ENCODE data around the gene OPCML.
"Not testable (repeated sequence)": the region's sequence is repeated elsewhere in the genome, so short reads cannot be mapped to it uniquely, and the experiment has no call there.

OPCML gene

GRCh38 chr11:132379540-132379939 lies 1152.8 kb downstream of the OPCML start:
- H3K27ac ChIP-seq (ENCODE audit: low read depth, low read length), result no peak overlapping the region
- no peaks in the 10 kb centered on the region for H3K9me3 ChIP-seq (ENCODE audit: control insufficient read depth in 1 of 2, low read length in 2 of 2)
- no peak overlapping the region for H3K4me3 ChIP-seq (ENCODE audit: low read depth in 1 of 2, low read length in 2 of 2)
- no peak overlapping the region for H3K9ac ChIP-seq (ENCODE audit: low read depth in 1 of 2, low read length in 2 of 2)
- no peaks in the 10 kb centered on the region for H3K36me3 ChIP-seq (ENCODE audit: control insufficient read depth in 1 of 2, insufficient read depth in 2 of 2, low read length in 2 of 2)
- no peaks in the 10 kb centered on the region for H3K27me3 ChIP-seq (ENCODE audit: control insufficient read depth in 1 of 2, insufficient read depth in 2 of 2, low read length in 2 of 2)
- no peaks in the 10 kb centered on the region for H3K4me1 ChIP-seq (ENCODE audit: control insufficient read depth in 1 of 2, insufficient read depth in 2 of 2, low read length in 2 of 2)

DNA sequence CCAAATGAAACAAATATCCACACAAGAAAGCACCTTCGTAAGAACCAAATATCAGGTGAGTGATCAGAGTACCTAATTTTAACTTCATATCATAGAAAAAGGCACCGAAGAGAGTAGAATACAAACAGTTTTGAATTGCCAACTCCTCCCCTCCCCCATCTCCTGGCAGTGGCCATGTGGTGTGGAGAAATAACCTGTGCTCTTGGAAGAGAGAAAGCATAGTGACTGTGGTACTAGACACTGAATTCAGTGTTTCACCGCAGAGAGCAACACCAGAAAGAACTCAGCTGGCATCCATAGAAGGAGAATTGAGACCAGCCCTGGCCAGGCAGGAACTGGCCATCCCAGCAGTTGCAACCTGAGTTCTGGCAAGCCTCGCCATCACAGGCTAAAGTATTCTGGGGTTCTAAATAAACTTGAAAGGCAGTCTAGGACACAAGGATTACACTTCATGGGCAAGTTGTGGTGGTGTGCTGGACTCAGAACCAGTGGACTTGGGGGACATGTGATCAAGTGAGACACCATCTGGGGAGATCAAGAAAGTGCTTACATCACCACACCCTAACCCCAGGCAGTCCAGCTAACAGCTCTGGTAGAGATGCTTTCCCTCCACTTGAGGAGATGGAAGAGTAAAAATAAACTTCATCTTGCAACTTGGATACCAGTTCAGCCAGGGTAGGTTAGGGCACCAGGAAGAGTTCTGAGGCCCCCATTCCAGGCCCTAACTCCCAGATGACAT lies 1158.7 kb downstream of the OPCML start:
- no peaks in the 10 kb centered on the region for H3K27me3 ChIP-seq (ENCODE audit: control insufficient read depth in 1 of 2, insufficient read depth in 2 of 2, low read length in 2 of 2)
- H3K9ac ChIP-seq (ENCODE audit: low read depth in 1 of 2, low read length in 2 of 2), result no peak overlapping the region

DNA sequence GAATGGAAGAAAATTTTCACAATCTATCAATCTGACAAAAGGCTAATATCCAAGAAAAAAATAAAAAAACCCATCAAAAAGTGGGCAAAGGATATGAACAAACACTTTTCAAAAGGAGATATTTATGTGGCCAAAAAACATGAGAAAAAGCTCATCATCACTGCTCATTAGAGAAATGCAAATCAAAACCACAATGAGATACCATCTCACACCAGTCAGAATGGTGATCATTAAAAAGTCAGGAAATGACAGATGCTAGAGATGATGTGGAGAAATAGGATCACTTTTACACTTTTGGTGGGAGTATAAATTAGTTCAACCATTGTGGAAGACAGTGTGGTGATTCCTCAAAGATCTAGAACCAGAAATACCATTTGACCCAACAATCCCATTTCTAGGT lies 1162.2 kb downstream of the OPCML start:
- not testable (repeated sequence) for H3K4me1 ChIP-seq (ENCODE audit: control insufficient read depth in 1 of 2, insufficient read depth in 2 of 2, low read length in 2 of 2); H3K36me3 ChIP-seq (ENCODE audit: control insufficient read depth in 1 of 2, insufficient read depth in 2 of 2, low read length in 2 of 2); H3K27ac ChIP-seq (ENCODE audit: low read depth, low read length); H3K27me3 ChIP-seq (ENCODE audit: control insufficient read depth in 1 of 2, insufficient read depth in 2 of 2, low read length in 2 of 2); H3K4me3 ChIP-seq (ENCODE audit: low read depth in 1 of 2, low read length in 2 of 2); H3K9me3 ChIP-seq (ENCODE audit: control insufficient read depth in 1 of 2, low read length in 2 of 2); H3K9ac ChIP-seq (ENCODE audit: low read depth in 1 of 2, low read length in 2 of 2)

More for the DNA sequence above, 1158.7 kb downstream of the OPCML start:
- H3K4me3 ChIP-seq (ENCODE audit: low read depth in 1 of 2, low read length in 2 of 2), result no peak overlapping the region
- H3K9me3 ChIP-seq (ENCODE audit: control insufficient read depth in 1 of 2, low read length in 2 of 2), result no peaks in the 10 kb centered on the region
- H3K36me3 ChIP-seq (ENCODE audit: control insufficient read depth in 1 of 2, insufficient read depth in 2 of 2, low read length in 2 of 2), result no peaks in the 10 kb centered on the region
- no peaks in the 10 kb centered on the region for H3K4me1 ChIP-seq (ENCODE audit: control insufficient read depth in 1 of 2, insufficient read depth in 2 of 2, low read length in 2 of 2)
- H3K27ac ChIP-seq (ENCODE audit: low read depth, low read length), result no peak overlapping the region

- no peak overlapping the region for H3K4me3 ChIP-seq (ENCODE audit: low read depth in 1 of 2, low read length in 2 of 2)
- no peaks in the 10 kb centered on the region for H3K36me3 ChIP-seq (ENCODE audit: control insufficient read depth in 1 of 2, insufficient read depth in 2 of 2, low read length in 2 of 2)
- no peak overlapping the region for H3K27ac ChIP-seq (ENCODE audit: low read depth, low read length)
- no peak overlapping the region for H3K9ac ChIP-seq (ENCODE audit: low read depth in 1 of 2, low read length in 2 of 2)
- no peaks in the 10 kb centered on the region for H3K9me3 ChIP-seq (ENCODE audit: control insufficient read depth in 1 of 2, low read length in 2 of 2)
- no peaks in the 10 kb centered on the region for H3K27me3 ChIP-seq (ENCODE audit: control insufficient read depth in 1 of 2, insufficient read depth in 2 of 2, low read length in 2 of 2)
- H3K4me1 ChIP-seq (ENCODE audit: control insufficient read depth in 1 of 2, insufficient read depth in 2 of 2, low read length in 2 of 2), result no peaks in the 10 kb centered on the region
Measured at GRCh38 chr11:132367293-132367692, 1165.0 kb downstream of the OPCML start.

GRCh38 chr11:132365650-132366049 lies 1166.7 kb downstream of the OPCML start:
- Histone ChIP-seq H3K9me3 (ENCODE audit: control insufficient read depth in 1 of 2, low read length in 2 of 2) (no peaks in the 10 kb centered on the region), H3K27ac (ENCODE audit: low read depth, low read length) (no peak overlapping the region), H3K27me3 (ENCODE audit: control insufficient read depth in 1 of 2, insufficient read depth in 2 of 2, low read length in 2 of 2) (no peaks in the 10 kb centered on the region), H3K4me1 (ENCODE audit: control insufficient read depth in 1 of 2, insufficient read depth in 2 of 2, low read length in 2 of 2) (no peaks in the 10 kb centered on the region), H3K4me3 (ENCODE audit: low read depth in 1 of 2, low read length in 2 of 2) (no peak overlapping the region), H3K36me3 (ENCODE audit: control insufficient read depth in 1 of 2, insufficient read depth in 2 of 2, low read length in 2 of 2) (no peaks in the 10 kb centered on the region), H3K9ac (ENCODE audit: low read depth in 1 of 2, low read length in 2 of 2) (no peak overlapping the region)
